Mesenteric fat pad (tissue), 1 donor: ENCODE results near the gene NACAD. TPM values are rescaled to one million over a fixed set of nuclear protein-coding genes. Genes with fewer than 3 reads are reported as not detected.
"Not testable (repeated sequence)": the region's sequence is repeated elsewhere in the genome, so short reads cannot be mapped to it uniquely, and the experiment has no call there.

Source experiments
- DNase-seq: peaks from one replicate; pipeline ENCODE4 v3.0.0-alpha.2; 2020; ENCODE audit warnings: low spot score
- total RNA-seq: library from RNA; stranded (reverse); fragmentation: NEBNext Ultra II Directional; extraction: Animal tissue kit (Norgen Biotek cat#: 25700); gene quantifications from one replicate; pipeline ENCODE4 v1.2.1, GENCODE V29; 2021
- donor health status: DM: yes; HTN: yes; CAD: no.

The NACAD gene
- total RNA-seq, 1 donor from 2014 or later, result 6.2 TPM

- DNase-seq, result no peak
Measured at GRCh38 chr7:45060295-45060694, 28.5 kb downstream of the NACAD start.

- DNase-seq, result no peak
Measured at GRCh38 chr7:45057878-45058277, 30.9 kb downstream of the NACAD start.

GRCh38 chr7:45055594-45056219 lies 33.1 kb downstream of the NACAD start:
- DNase-seq, result peak; percentile 18

GRCh38 chr7:45055016-45055415 lies 33.8 kb downstream of the NACAD start:
- no peak for DNase-seq

- peak; percentile 65 for DNase-seq
Measured at GRCh38 chr7:45054442-45054841, 34.3 kb downstream of the NACAD start.

- no peak for DNase-seq
Measured at GRCh38 chr7:45053941-45054340, 34.8 kb downstream of the NACAD start.

GRCh38 chr7:45053401-45053800 lies 35.4 kb downstream of the NACAD start:
- DNase-seq, result peak; percentile 12

GRCh38 chr7:45052011-45052410 lies 36.8 kb downstream of the NACAD start:
- DNase-seq, result no peak

GRCh38 chr7:45050198-45050597 lies 38.6 kb downstream of the NACAD start:
- DNase-seq, result no peak

GRCh38 chr7:45048748-45049147 lies 40.0 kb downstream of the NACAD start:
- no peak for DNase-seq

- no peak for DNase-seq
Measured at GRCh38 chr7:45044338-45044737, 44.4 kb downstream of the NACAD start.

GRCh38 chr7:45039106-45039505 lies 49.7 kb downstream of the NACAD start:
- no peak for DNase-seq

GRCh38 chr7:45037876-45038275 lies 50.9 kb downstream of the NACAD start:
- no peak for DNase-seq

- DNase-seq, result no peak
Measured at GRCh38 chr7:45036796-45037195, 52.0 kb downstream of the NACAD start.

GRCh38 chr7:45036317-45036716 lies 52.5 kb downstream of the NACAD start:
- DNase-seq, result no peak

- DNase-seq, result peak; percentile 5
Measured at GRCh38 chr7:45035893-45036292, 52.9 kb downstream of the NACAD start.

- no peak for DNase-seq
Measured at GRCh38 chr7:45035371-45035770, 53.4 kb downstream of the NACAD start.

GRCh38 chr7:45034710-45035109 lies 54.1 kb downstream of the NACAD start:
- DNase-seq, result not testable (repeated sequence)

GRCh38 chr7:45033931-45034290 lies 54.9 kb downstream of the NACAD start:
- DNase-seq, result no peak

- no peak for DNase-seq
Measured at GRCh38 chr7:45033261-45033930, 55.4 kb downstream of the NACAD start.

GRCh38 chr7:45032421-45032820 lies 56.3 kb downstream of the NACAD start:
- DNase-seq, result no peak

GRCh38 chr7:45031829-45032228 lies 56.9 kb downstream of the NACAD start:
- DNase-seq, result peak; percentile 20
